Parathyroid adenoma (tissue), 2 donors: Measurements from ENCODE around the gene ARMC10.

ENCODE experiments used
- H2AFZ ChIP-seq: fragments of 300-600 bp; sonication (generic); one replicate; pipeline ENCODE4 v1.7.0; 2017; ENCODE audit warnings: antibody characterized with exemption, mild to moderate bottlenecking
- H3K27ac ChIP-seq: fragments of 300-600 bp; sonication (generic); one replicate; pipeline ENCODE4 v1.7.0; 2017
- H3K27me3 ChIP-seq: fragments of 300-600 bp; sonication (generic); one replicate; pipeline ENCODE4 v1.7.0; 2017; ENCODE audit warnings: low read length; ENCODE audit not compliant: control insufficient read depth, insufficient read depth
- H3K36me3 ChIP-seq: fragments of 300-600 bp; sonication (generic); one replicate; pipeline ENCODE4 v1.7.0; 2017; ENCODE audit warnings: low read length; ENCODE audit not compliant: control insufficient read depth, insufficient read depth
- H3K4me1 ChIP-seq: fragments of 300-600 bp; sonication (generic); one replicate; pipeline ENCODE4 v1.7.0; 2017; ENCODE audit warnings: control low read depth
- H3K4me2 ChIP-seq: fragments of 300-600 bp; sonication (generic); one replicate; pipeline ENCODE4 v1.7.0; 2017; ENCODE audit warnings: low read length
- H3K4me3 ChIP-seq: fragments of 300-600 bp; sonication (generic); one replicate; pipeline ENCODE4 v1.7.0; 2017; ENCODE audit warnings: low read depth, low read length
- H3K79me2 ChIP-seq: fragments of 300-600 bp; sonication (generic); one replicate; pipeline ENCODE4 v1.7.0; 2017; ENCODE audit warnings: control low read depth
- H3K9ac ChIP-seq: fragments of 300-600 bp; sonication (generic); one replicate; pipeline ENCODE4 v1.7.0; 2017; ENCODE audit warnings: mild to moderate bottlenecking
- H3K9me3 ChIP-seq: fragments of 300-600 bp; sonication (generic); one replicate; pipeline ENCODE4 v1.7.0; 2017; ENCODE audit warnings: low read length; ENCODE audit not compliant: control insufficient read depth
- TF ChIP-seq, protein P1 (sequence below): fragments of 300-600 bp; sonication (generic); IDR thresholded peaks from one replicate; pipeline ENCODE4 v1.7.0; 2017; ENCODE audit warnings: antibody characterized with exemption, mild to moderate bottlenecking
- donor health status: primary hyperparathyroidism.

ARMC10 gene

DNA sequence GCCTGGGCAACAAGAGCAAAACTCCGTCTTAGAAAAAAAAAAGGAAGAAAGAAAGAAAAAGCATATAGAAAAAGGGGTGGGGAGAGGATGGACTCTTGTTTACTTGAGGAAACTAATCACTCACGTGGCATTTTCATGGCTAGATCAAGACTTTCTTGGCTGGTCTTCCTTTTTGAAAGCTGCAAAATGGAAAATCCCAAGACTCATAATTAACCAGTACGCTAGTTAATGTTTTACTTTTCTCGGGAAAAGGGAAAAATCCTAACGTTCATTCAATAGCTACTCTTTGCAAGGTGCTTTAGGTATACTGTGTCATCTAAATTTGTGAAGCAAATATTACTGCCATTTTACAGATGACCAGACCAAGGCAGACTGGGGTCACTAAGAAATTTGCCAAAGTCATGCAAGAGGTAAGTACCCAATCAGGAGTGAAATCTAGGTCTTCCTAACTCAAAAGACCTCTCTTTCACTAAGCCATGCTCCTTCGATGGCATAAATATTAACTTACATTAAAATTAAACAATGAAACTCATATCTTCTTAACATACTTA lies 49.6 kb downstream of the ARMC10 start:
- Histone ChIP-seq H3K4me1 (no peaks in the 10 kb centered on the region), H3K4me3 (no peak overlapping the region), H2AFZ (no peak overlapping the region), H3K36me3 (no peaks in the 10 kb centered on the region), H3K79me2 (peaks cover 7% of the 10 kb centered on the region), H3K4me2 (no peak overlapping the region), H3K27ac (no peak overlapping the region), H3K9ac (no peak overlapping the region), H3K9me3 (no peaks in the 10 kb centered on the region), H3K27me3 (no peaks in the 10 kb centered on the region)
- TF ChIP-seq, protein P1, sequence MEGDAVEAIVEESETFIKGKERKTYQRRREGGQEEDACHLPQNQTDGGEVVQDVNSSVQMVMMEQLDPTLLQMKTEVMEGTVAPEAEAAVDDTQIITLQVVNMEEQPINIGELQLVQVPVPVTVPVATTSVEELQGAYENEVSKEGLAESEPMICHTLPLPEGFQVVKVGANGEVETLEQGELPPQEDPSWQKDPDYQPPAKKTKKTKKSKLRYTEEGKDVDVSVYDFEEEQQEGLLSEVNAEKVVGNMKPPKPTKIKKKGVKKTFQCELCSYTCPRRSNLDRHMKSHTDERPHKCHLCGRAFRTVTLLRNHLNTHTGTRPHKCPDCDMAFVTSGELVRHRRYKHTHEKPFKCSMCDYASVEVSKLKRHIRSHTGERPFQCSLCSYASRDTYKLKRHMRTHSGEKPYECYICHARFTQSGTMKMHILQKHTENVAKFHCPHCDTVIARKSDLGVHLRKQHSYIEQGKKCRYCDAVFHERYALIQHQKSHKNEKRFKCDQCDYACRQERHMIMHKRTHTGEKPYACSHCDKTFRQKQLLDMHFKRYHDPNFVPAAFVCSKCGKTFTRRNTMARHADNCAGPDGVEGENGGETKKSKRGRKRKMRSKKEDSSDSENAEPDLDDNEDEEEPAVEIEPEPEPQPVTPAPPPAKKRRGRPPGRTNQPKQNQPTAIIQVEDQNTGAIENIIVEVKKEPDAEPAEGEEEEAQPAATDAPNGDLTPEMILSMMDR = no peak

DNA sequence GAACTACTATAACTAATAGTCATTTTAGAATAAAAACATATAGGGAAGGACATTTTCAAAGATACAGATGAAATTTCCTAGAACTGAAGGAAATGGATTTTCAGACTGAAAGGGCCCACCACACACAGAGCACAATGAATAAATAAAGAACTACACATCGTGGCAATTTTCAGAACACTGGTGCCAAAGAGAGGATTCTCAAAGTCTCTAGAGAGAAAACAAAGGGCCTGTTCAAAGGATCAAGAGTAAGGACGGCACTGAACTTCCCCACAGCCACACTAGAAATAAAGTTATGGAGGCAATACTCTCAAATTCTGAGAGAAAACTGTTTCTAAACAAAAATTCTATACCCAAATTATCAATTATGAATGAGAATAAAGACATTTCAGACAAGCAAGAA lies 52.1 kb downstream of the ARMC10 start:
- Histone ChIP-seq H2AFZ (no peak overlapping the region), H3K9ac (no peak overlapping the region), H3K4me3 (no peak overlapping the region), H3K4me1 (peaks cover 8% of the 10 kb centered on the region), H3K27ac (no peak overlapping the region), H3K27me3 (no peaks in the 10 kb centered on the region), H3K79me2 (peaks cover 7% of the 10 kb centered on the region), H3K9me3 (no peaks in the 10 kb centered on the region), H3K36me3 (no peaks in the 10 kb centered on the region), H3K4me2 (no peak overlapping the region)
- TF ChIP-seq, protein P1 = no peak

DNA sequence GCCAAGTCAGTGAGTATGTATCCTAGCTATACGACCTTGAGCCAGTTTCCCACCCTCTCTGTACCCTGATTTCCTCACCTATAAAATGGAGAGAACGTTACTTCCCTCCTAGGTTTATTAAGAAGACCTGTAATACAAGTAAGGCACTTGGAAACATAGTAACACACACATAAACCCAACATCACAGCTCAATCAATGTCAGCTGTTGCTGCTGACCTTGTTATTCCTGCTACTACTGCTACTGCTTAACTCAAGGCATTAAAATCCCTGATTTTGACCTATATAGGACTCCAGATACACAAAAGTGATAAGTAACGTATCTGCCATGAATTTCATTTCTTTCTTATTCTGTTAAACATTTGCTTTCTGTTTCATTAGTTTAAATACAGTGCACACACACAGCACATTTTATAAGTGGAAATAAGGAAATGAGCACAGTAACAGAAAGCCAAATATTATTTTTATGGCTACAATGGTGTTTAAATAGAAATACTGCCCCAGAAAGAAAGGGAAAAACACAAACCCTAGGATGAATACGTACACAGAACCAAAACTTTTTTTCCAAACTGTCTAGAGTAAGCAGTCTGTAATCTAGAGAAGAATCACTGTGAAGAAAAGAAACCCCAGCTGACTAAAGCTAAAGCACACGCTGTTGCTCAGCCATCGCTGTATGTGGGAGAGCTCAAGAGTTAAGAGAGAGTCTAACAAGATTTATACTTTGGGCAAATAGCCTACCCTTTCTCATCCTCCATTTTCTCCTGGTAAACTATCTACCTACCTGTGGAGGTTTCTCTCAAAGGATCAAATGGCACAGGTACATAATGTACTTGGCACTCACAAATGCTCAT lies 55.0 kb downstream of the ARMC10 start:
- H3K4me3 ChIP-seq = peak overlapping the region; percentile 46
- H3K9me3 ChIP-seq = no peaks in the 10 kb centered on the region
- H3K36me3 ChIP-seq = no peaks in the 10 kb centered on the region
- no peak overlapping the region for H3K27ac ChIP-seq
- no peaks in the 10 kb centered on the region for H3K27me3 ChIP-seq
- H3K4me1 ChIP-seq = peaks cover 14% of the 10 kb centered on the region
- H3K79me2 ChIP-seq = peaks cover 7% of the 10 kb centered on the region
- H2AFZ ChIP-seq = peak overlapping the region; percentile 25
- TF ChIP-seq, protein P1 = no peak
- H3K4me2 ChIP-seq = peak overlapping the region; percentile 65
- H3K9ac ChIP-seq = no peak overlapping the region

DNA sequence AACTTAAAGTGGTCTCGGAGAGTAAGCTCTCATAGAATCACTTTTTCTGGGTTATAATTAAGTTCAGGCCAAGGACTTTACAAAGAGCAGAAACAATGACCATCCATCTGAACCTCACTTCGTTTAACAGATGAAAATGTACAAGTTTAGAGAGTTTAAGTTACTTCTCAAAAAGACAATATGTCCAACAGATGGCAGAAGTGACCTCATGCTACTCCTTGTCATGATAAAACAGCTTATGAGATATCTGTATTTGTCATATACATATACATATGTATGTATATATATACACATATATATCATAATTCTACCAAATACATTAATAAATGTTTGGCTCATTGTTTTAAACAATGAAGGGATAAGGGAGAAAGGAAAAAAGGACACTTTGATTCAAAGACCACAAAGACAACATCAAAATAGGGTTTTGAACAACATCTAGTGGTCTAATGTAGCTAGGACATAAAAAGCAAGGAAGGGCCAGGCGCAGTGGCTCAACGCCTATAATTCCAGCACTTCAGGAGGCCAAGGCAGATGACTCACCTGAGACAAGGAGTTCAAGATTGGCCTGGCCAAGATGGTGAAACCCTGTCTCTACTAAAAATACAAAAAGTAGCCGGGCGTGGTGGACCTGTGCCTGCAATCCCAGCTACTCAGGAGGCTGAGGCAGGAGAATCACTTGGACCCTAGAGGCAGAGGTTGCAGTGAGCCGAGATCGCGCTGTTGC lies 56.1 kb downstream of the ARMC10 start:
- Histone ChIP-seq H3K4me1 (peaks cover 14% of the 10 kb centered on the region), H3K9me3 (no peaks in the 10 kb centered on the region), H3K27ac (no peak overlapping the region), H3K4me3 (no peak overlapping the region), H2AFZ (no peak overlapping the region), H3K36me3 (no peaks in the 10 kb centered on the region), H3K4me2 (no peak overlapping the region), H3K9ac (no peak overlapping the region), H3K27me3 (no peaks in the 10 kb centered on the region), H3K79me2 (peaks cover 7% of the 10 kb centered on the region)
- TF ChIP-seq, protein P1 = no peak
